HEK293 (cell line): ENCODE measurements around the gene TRPM7.

ENCODE experiments used
- CTCF ChIA-PET: fragments of 350-600 bp; formaldehyde crosslinking; extraction: SDS; loops from one replicate; lab custom pipeline; 2021; ENCODE audit warnings: antibody characterized with exemption; lab: Yijun Ruan, JAX
- POLR2A ChIA-PET: fragments of 300-600 bp; formaldehyde crosslinking; extraction: SDS; loops from one replicate; lab custom pipeline; 2020; ENCODE audit warnings: antibody characterized with exemption, inconsistent platforms; lab: Yijun Ruan, JAX
- H3K27ac ChIP-seq: fragments of 200-500 bp; sonication (Bioruptor generic); 2 replicates; pipeline ENCODE4 v1.5.1; 2014; ENCODE audit warnings: low read depth, low read length, control low read depth, inconsistent platforms; ENCODE audit errors: extremely low read depth
- H3K36me3 ChIP-seq, 2 experiments: fragments of 200-500 bp in 1 of 2; sonication (Bioruptor generic) in 1 of 2; 1 replicate in 1 of 2; 2 replicates in 1 of 2; pipeline ENCODE4 v1.5.1; 2014 to 2017; ENCODE audit warnings: inconsistent platforms in 2 of 2, low read length in 2 of 2; ENCODE audit not compliant: control insufficient read depth in 2 of 2, insufficient read depth in 1 of 2
- H3K4me1 ChIP-seq: fragments of 200-500 bp; sonication (Bioruptor generic); 2 replicates; pipeline ENCODE4 v1.5.1; 2014; ENCODE audit warnings: mild to moderate bottlenecking, low read length, inconsistent platforms; ENCODE audit not compliant: control insufficient read depth, insufficient read depth
- H3K4me3 ChIP-seq: 2 replicates; pipeline ENCODE4 v1.5.1; 2011; ENCODE audit warnings: low read depth, mild to moderate bottlenecking, control low read depth, low read length, moderate library complexity
- H3K9me3 ChIP-seq: fragments of 200-500 bp; sonication (Bioruptor generic); 2 replicates; pipeline ENCODE4 v1.5.1; 2014; ENCODE audit warnings: low read depth, low read length, inconsistent platforms; ENCODE audit not compliant: control insufficient read depth, insufficient read depth
- KLF1 ChIP-seq: fragments of 450-650 bp; formaldehyde crosslinking; IDR thresholded peaks from 2 replicates; pipeline ENCODE4 v1.5.1; 2016; ENCODE audit warnings: missing biosample characterization, missing genetic modification characterization
- MZF1 ChIP-seq: fragments of 450-650 bp; formaldehyde crosslinking; IDR thresholded peaks from 2 replicates; pipeline ENCODE4 v1.5.1; 2017; ENCODE audit warnings: missing biosample characterization, missing genetic modification characterization, borderline replicate concordance
- PRDM1 ChIP-seq: fragments of 450-650 bp; formaldehyde crosslinking; IDR thresholded peaks from 2 replicates; pipeline ENCODE4; 2016; ENCODE audit warnings: missing biosample characterization, missing genetic modification characterization
- SP3 ChIP-seq: fragments of 450-650 bp; formaldehyde crosslinking; IDR thresholded peaks from 2 replicates; pipeline ENCODE4 v1.5.1; 2016; ENCODE audit warnings: missing biosample characterization, missing genetic modification characterization
- SP7 ChIP-seq: fragments of 450-650 bp; formaldehyde crosslinking; IDR thresholded peaks from 2 replicates; pipeline ENCODE4 v1.5.1; 2016; ENCODE audit warnings: missing biosample characterization, missing genetic modification characterization
- ZBTB10 ChIP-seq: fragments of 450-650 bp; formaldehyde crosslinking; IDR thresholded peaks from 2 replicates; pipeline ENCODE4 v1.5.1; 2016; ENCODE audit warnings: missing biosample characterization, missing genetic modification characterization
- ZFHX2 ChIP-seq: fragments of 450-650 bp; formaldehyde crosslinking; conservative IDR thresholded peaks from 2 replicates; pipeline ENCODE4 v1.5.1; 2016; ENCODE audit warnings: missing biosample characterization, missing genetic modification characterization
- ZNF132 ChIP-seq: fragments of 450-650 bp; formaldehyde crosslinking; IDR thresholded peaks from 2 replicates; pipeline ENCODE4 v1.5.1; 2017; ENCODE audit warnings: missing biosample characterization, missing genetic modification characterization, borderline replicate concordance
- ZNF148 ChIP-seq: fragments of 450-650 bp; formaldehyde crosslinking; IDR thresholded peaks from 2 replicates; pipeline ENCODE4 v1.5.0; 2017; ENCODE audit warnings: missing biosample characterization, missing genetic modification characterization, borderline replicate concordance
- ZNF202 ChIP-seq: fragments of 450-650 bp; formaldehyde crosslinking; IDR thresholded peaks from 2 replicates; pipeline ENCODE4 v1.5.1; 2016; ENCODE audit warnings: missing biosample characterization, missing genetic modification characterization, borderline replicate concordance
- ZNF223 ChIP-seq: fragments of 450-650 bp; formaldehyde crosslinking; IDR thresholded peaks from 2 replicates; pipeline ENCODE4 v1.5.1; 2016; ENCODE audit warnings: missing biosample characterization, missing genetic modification characterization
- ZNF302 ChIP-seq: fragments of 450-650 bp; formaldehyde crosslinking; IDR thresholded peaks from 2 replicates; pipeline ENCODE4 v1.5.1; 2016; ENCODE audit warnings: missing biosample characterization, missing genetic modification characterization, low read depth
- ZNF426 ChIP-seq: fragments of 450-650 bp; formaldehyde crosslinking; IDR thresholded peaks from 2 replicates; pipeline ENCODE4 v1.5.1; 2017; ENCODE audit warnings: missing biosample characterization, missing genetic modification characterization, mild to moderate bottlenecking, inconsistent platforms, moderate library complexity
- ZNF514 ChIP-seq: fragments of 450-650 bp; formaldehyde crosslinking; IDR thresholded peaks from 2 replicates; pipeline ENCODE4 v1.5.1; 2016; ENCODE audit warnings: missing biosample characterization, missing genetic modification characterization
- ZNF529 ChIP-seq: fragments of 450-650 bp; formaldehyde crosslinking; IDR thresholded peaks from 2 replicates; pipeline ENCODE4 v1.5.1; 2017; ENCODE audit warnings: missing genetic modification characterization, missing biosample characterization; ENCODE audit not compliant: insufficient replicate concordance
- ZNF610 ChIP-seq: fragments of 450-650 bp; formaldehyde crosslinking; IDR thresholded peaks from 2 replicates; pipeline ENCODE4 v1.5.1; 2016; ENCODE audit warnings: missing biosample characterization, missing genetic modification characterization, borderline replicate concordance
- ZNF768 ChIP-seq: fragments of 450-650 bp; formaldehyde crosslinking; IDR thresholded peaks from 2 replicates; pipeline ENCODE4 v1.5.1; 2018; ENCODE audit warnings: missing biosample characterization, mild to moderate bottlenecking, missing genetic modification characterization
- ZNF830 ChIP-seq: fragments of 450-650 bp; IDR thresholded peaks from 2 replicates; pipeline ENCODE4 v1.5.0; 2018; ENCODE audit warnings: missing biosample characterization, missing genetic modification characterization, low read depth, mild to moderate bottlenecking, moderate library complexity
- ZSCAN16 ChIP-seq: fragments of 450-650 bp; formaldehyde crosslinking; IDR thresholded peaks from 2 replicates; pipeline ENCODE4 v1.5.1; 2016; ENCODE audit warnings: missing biosample characterization, missing genetic modification characterization
- ZSCAN18 ChIP-seq: fragments of 450-650 bp; formaldehyde crosslinking; IDR thresholded peaks from 2 replicates; pipeline ENCODE4 v1.5.1; 2016; ENCODE audit warnings: missing biosample characterization, missing genetic modification characterization
- ZSCAN30 ChIP-seq: fragments of 450-650 bp; IDR thresholded peaks from 2 replicates; pipeline ENCODE4 v1.5.1; 2018; ENCODE audit warnings: missing biosample characterization, mild to moderate bottlenecking, missing genetic modification characterization, moderate library complexity
- TF ChIP-seq, protein P1 (sequence below): fragments of 450-650 bp; formaldehyde crosslinking; IDR thresholded peaks from 2 replicates; pipeline ENCODE4 v1.5.1; 2016; ENCODE audit warnings: missing biosample characterization, missing genetic modification characterization, borderline replicate concordance

Gene TRPM7

DNA sequence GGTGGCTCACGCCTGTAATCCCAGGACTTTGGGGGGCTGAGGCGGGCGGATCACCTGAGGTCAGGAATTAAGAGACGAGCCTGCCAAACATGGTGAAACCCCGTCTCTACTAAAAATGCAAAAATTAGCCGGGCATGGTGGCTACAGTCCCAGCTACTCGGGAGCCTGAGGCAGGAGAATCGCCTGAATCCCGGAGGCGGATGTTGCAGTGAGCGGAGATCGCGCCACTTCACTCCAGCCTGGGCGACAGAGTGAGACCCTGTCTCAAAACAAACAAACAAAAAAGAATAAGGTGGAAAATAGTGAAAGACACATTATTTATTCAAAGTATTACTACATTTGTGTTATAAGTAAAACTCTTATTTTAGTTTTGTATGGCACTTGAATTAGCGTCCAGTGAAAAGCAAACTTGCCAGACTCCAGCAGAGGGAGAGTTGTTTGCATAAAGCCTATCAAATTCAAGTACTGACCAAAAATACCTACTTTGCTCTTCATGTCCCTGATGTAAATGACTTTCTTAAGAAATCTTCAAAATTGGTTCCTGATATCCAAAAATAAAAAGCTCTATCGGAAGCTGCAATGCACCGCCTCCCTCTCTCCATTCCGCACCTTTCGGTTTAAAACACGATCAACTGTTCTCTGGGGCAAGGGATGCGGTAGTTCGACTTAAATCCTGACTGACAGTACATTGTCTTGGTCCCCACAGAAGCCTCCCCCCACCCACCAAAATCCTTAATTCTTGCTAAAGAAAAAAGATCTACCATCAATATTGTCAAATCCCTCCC is 1.2 kb downstream of the TRPM7 start:
- Histone ChIP-seq H3K9me3 (no peaks in the 10 kb centered on the region), H3K36me3 (peaks cover 0 to 3% of the 10 kb centered on the region in 2 experiments; a peak in 1 of 3 replicates), H3K27ac (peak overlapping the region; percentile 95), H3K4me3 (peak overlapping the region; percentile 74), H3K4me1 (no peaks in the 10 kb centered on the region)
- peak; percentile 31; the same call in 1 of the 2 replicates for TF ChIP-seq ZFHX2 (tag by site-specific recombination)
- TF ChIP-seq, protein P1, sequence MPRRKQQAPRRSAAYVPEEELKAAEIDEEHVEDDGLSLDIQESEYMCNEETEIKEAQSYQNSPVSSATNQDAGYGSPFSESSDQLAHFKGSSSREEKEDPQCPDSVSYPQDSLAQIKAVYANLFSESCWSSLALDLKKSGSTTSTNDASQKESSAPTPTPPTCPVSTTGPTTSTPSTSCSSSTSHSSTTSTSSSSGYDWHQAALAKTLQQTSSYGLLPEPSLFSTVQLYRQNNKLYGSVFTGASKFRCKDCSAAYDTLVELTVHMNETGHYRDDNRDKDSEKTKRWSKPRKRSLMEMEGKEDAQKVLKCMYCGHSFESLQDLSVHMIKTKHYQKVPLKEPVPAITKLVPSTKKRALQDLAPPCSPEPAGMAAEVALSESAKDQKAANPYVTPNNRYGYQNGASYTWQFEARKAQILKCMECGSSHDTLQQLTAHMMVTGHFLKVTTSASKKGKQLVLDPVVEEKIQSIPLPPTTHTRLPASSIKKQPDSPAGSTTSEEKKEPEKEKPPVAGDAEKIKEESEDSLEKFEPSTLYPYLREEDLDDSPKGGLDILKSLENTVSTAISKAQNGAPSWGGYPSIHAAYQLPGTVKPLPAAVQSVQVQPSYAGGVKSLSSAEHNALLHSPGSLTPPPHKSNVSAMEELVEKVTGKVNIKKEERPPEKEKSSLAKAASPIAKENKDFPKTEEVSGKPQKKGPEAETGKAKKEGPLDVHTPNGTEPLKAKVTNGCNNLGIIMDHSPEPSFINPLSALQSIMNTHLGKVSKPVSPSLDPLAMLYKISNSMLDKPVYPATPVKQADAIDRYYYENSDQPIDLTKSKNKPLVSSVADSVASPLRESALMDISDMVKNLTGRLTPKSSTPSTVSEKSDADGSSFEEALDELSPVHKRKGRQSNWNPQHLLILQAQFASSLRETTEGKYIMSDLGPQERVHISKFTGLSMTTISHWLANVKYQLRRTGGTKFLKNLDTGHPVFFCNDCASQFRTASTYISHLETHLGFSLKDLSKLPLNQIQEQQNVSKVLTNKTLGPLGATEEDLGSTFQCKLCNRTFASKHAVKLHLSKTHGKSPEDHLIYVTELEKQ (tag by site-specific recombination): no peak
- ChIA-PET CTCF (interaction anchor here (0.7 kb wide), 1 partner anchor 125 kb away, joined by 3 read pairs; no protein-coding TSS in a partner anchor), POLR2A (interaction anchor here (0.6 kb wide), 1 partner anchor 77 kb away, joined by 4 read pairs; no protein-coding TSS in a partner anchor)

- TF ChIP-seq ZSCAN18 (tag by site-specific recombination) (no peak), ZNF223 (tag by site-specific recombination) (no peak), ZSCAN16 (no peak), ZNF768 (no peak), ZBTB10 (tag by site-specific recombination) (no peak), SP7 (tag by site-specific recombination) (no peak), ZNF302 (tag by site-specific recombination) (no peak), ZNF529 (no peak), ZNF426 (tag by site-specific recombination) (no peak), PRDM1 (tag by site-specific recombination) (no peak), KLF1 (tag by site-specific recombination) (no peak), ZNF148 (tag by site-specific recombination) (no peak), ZNF132 (no peak), ZNF514 (tag by site-specific recombination) (no peak), ZSCAN30 (tag by site-specific recombination) (no peak), ZNF202 (no peak), ZNF830 (tag by site-specific recombination) (no peak), SP3 (tag by site-specific recombination) (no peak), MZF1 (tag by site-specific recombination) (no peak), ZNF610 (tag by site-specific recombination) (no peak)
- ChIA-PET CTCF (no interaction called here), POLR2A (no interaction called here)
- Histone ChIP-seq H3K4me1 (no peaks in the 10 kb centered on the region), H3K4me3 (no peak overlapping the region), H3K9me3 (no peaks in the 10 kb centered on the region), H3K27ac (no peak overlapping the region), H3K36me3 (peaks cover 0 to 3% of the 10 kb centered on the region in 2 experiments; a peak in 1 of 3 replicates)
Observed at GRCh38 chr15:50681467-50681866, 5.1 kb downstream of the TRPM7 start.
